ENCODE results near the gene RNF114. TPM values are rescaled to one million over a fixed set of nuclear protein-coding genes. Genes with fewer than 3 reads are reported as not detected.
"Not testable (repeated sequence)": the region's sequence is repeated elsewhere in the genome, so short reads cannot be mapped to it uniquely, and the experiment has no call there.

Gene RNF114
- polyA plus RNA-seq, 10 donors, result 32.1 to 55.7 (median 41.7) TPM

DNA sequence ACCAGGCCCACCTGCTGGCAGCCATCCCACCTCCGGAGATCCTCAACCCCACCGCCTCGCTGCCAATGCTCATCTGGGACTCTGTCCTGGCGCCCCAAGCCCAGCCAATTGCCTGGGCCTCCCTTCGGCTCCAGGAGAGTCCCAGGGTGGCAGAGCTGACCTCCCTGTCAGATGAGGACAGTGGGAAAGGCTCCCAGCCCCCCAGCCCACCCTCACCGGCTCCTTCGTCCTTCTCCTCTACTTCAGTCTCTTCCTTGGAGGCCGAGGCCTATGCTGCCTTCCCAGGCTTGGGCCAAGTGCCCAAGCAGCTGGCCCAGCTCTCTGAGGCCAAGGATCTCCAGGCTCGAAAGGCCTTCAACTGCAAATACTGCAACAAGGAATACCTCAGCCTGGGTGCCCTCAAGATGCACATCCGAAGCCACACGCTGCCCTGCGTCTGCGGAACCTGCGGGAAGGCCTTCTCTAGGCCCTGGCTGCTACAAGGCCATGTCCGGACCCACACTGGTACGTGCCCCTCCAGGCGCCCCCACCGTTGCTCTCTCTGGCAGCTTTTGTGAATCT, 47.7 kb downstream of the RNF114 start:
- peak in 2 of 3 donors; percentile 58 to 76 for DNase-seq

DNA sequence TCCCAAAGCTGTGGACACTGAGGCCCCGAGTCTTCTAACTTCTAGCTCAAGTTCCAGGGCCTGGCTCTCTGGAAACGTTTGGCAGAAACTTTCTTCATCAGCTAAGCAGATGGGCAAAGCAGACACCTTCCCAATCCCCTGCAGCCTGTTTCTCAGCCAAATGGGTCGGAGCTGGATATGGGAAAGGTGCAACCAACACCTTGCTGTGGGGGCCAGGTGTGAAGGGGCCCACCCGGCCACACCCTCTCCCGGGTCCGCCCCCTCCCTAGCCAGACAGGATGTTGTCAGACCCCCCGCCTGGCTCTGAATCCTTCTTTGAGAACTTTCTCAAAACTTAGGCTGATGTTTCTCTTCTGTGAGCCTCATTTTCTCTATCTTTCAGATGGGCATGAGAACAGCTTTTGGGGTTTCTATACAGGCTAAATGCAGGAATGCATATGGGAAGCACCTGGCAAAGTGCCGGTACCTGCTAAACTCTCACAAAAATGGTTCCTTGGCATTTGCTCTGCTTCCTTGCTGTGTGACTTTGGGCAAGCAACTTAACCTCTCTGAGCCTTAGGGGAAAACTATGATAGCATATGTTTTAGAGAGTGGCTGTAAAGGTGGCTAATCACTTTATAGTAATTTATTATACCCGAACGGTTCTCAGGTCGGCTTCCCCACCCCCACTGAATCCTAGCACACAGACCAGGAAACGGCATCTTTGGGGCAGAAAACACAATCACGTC, 48.4 kb downstream of the RNF114 start:
- no peak for DNase-seq

GRCh38 chr20:49985157-49985556, 49.0 kb downstream of the RNF114 start:
- DNase-seq, result no peak

- peak in 2 of 3 donors; percentile 34 for DNase-seq
Measured at GRCh38 chr20:49985617-49986016, 49.4 kb downstream of the RNF114 start.

GRCh38 chr20:49986049-49986448, 49.9 kb downstream of the RNF114 start:
- no peak for DNase-seq

GRCh38 chr20:49987015-49987867, 51.0 kb downstream of the RNF114 start:
- DNase-seq, result no peak

- DNase-seq, result peak in 1 of 3 donors; percentile 41
Measured at GRCh38 chr20:49987868-49988690, 51.9 kb downstream of the RNF114 start.

- DNase-seq, result peak; percentile 74 to 89 (median 80)
Measured at GRCh38 chr20:49989234-49990065, 53.3 kb downstream of the RNF114 start.

- peak in 1 of 3 donors; percentile 55 for DNase-seq
Measured at GRCh38 chr20:49990271-49990720, 54.1 kb downstream of the RNF114 start.

DNA sequence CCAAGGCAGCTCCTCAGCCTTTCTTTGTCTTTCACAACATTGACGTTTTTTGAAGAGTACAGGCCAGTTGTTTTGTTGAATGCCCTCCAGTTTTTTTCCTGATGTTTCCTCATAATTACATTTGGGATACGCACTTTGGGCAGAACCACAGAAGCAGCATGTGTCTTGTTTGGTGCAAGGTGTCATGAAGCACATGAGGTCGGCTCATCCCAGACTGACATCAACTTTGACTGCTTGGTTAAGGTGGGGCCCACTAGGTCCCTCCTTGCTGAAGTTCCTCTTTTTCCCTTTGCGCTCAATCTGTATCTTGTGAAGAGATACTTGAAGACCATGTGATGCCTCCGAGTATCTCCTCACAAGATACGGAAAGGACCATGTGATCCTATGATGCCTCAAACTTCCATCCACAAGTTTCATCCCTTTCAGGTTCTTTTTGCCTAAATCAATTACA, 57.1 kb downstream of the RNF114 start:
- no peak for DNase-seq

DNA sequence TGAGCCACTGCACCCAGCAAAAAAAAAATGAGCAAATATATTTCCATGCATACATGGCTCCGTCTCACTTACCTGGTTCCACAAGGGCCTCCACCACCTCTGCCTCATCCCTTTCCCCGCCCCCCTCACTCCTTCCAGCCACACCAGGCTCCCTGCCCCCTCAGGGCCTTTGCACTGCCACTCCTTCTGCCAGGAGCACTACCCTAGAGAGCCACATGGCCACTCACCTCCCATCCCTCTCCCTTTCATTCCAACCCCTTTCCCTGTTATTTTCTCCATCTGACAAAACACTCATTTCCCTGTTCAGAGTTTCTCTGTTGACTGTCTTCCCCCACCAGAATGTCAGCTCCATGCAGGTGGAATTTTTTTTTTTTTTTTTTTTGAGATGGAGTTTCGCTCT, 59.4 kb downstream of the RNF114 start:
- no peak for DNase-seq

DNA sequence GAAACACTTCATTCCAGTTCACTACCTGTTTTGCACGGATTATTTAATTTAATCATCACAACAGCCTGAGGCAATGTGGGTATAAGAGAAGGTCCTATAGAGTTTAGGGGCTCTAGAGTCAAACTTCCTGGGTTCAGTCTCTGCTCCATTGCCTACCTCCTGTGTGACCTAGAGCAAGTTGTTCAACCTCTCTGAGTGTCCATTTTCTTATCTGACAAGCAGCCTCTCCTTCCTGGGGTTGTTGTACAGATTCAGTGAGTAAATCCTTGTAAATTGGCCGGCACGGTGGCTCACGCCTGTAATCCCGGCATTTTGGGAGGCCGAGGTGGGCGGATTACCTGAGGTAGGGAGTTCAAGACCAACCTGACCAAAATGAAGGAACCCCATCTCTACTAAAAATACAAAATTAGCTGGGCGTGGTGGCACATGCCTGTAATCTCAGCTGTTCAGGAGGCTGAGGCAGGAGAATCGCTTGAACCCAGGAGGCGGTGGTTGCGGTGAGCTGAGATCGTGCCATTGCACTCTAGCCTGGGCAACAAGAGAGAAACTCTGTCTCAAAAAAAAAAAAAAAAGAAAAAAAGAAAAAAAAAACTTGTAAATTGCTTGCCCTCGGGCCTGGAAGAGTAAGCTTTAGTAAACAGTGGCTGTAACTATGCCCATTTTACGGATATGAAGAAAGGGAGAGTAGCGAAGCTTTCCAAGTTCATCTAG, 62.4 kb downstream of the RNF114 start:
- DNase-seq, result not testable (repeated sequence)

DNA sequence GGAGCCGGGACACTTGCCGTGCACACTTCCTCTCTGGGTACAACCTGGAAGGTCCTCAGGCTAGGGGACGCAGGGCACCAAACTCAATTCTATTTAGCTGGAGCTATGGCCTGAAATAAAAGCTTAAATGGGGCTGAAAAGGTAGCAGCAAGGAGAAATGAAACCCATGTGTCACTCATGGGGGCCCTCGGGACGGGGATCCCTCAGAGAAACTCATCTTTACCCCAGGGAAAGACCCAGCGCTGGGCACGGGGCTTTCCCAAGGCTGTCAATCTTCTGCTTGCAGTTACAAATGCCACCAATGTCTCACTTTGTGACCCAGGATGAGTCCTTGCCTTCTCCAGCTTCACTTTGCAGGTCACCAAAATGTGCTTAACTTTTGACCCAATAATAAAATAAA, 63.1 kb downstream of the RNF114 start:
- no peak for DNase-seq

DNA sequence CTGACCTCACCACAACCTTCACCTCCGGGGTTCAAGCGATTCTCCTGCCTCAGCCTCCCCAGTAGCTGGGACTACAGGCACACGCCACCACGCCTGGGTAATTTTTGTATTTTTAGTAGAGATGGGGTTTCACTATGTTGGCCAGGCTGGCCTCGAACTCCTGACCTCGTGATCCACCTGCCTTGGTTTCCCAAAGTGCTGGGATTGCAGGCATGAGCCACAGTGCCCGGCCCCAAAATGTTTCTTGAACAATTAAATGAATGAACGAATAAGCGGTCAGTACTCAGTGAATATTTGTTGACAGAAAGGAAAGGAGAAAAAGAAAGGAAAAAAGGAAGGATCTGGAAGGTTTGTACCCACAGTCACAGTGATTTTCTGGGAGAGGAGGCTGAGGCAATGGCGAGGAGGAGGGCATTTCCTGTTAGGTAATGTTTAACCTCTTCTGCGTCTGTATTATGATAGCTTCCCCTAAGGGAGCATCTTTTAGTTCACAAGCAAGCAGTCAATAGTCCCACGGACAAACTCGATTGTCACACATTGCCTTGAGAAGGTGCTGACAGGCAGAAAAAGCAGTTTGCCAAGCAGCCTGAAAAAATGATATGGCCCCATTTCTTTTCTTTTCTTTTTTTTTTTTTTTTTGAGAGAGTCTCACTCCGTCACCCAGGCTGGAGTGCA, 64.5 kb downstream of the RNF114 start:
- not testable (repeated sequence) for DNase-seq

GRCh38 chr20:50001784-50002311, 65.7 kb downstream of the RNF114 start:
- no peak for DNase-seq

DNA sequence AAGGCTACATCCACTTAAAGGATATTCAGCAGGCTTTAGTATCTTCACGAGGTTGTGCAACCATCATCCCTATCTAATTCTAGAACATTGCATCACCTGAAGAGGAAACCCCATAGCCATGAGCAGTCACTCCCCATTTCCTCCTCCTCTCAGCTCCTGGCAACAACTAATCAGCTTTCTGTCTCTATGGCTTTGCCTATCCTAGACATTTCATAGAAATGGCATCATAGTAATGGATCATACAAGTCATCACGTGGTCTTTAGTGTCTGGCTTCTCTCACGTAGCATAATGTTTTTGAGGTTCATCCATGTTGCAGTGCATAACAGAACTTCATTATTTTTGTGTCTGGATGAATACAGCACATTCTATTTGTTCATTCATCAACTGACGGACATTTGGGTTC, 67.1 kb downstream of the RNF114 start:
- DNase-seq, result peak in 1 of 3 donors; percentile 85
